T-helper 2 cell treated with Interferon-gamma antibody and Interleukin-4, amounts not matched to agents 100 ng/mL and 5 ng/mL, for 36 hours (primary cell): ENCODE data around the gene TBC1D17. TPM values are rescaled to one million over a fixed set of nuclear protein-coding genes. Genes with fewer than 3 reads are reported as not detected.

Source experiments
- intact Hi-C: fragments of 100-400 bp; cut with micrococcal nuclease; formaldehyde crosslinking; loops from one replicate; pipeline ENCODE4 v1.15.1; 2023
- total RNA-seq: library from RNA; stranded (reverse); gene quantifications from 2 replicates; pipeline ENCODE4 v1.2.3, GENCODE V29; 2022

TBC1D17 gene
- total RNA-seq, 1 donor from 2014 or later, result 22.9 TPM

DNA sequence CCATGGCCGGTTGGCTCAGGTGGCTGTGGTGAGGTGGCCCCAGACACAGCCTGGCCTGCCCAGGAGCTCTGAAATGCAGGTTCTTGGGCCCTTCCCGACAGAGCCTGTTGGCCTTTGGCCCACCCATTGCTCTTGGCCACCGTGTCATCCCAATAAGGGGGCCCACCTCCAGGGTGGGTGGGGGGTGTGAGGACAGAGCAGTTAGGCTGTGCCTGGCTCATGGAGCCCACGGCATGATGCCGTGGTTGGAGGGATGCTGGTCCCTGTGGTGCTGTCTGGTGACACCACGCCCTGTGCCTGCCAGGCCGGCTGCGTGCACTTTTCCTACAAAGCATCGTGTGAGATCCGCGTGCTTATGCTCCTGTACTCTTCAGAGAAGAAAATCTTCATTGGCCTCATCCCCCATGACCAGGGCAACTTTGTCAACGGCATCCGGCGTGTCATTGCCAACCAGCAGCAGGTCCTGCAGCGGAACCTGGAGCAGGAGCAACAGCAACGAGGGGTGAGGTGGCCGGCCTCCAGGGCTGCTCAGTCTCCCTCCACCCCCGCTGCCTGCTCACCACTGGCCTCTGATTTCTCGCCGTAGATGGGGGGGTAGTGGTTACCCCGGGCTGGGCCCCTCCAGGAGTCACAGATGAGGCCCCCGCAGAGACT is 17.7 kb upstream of the TBC1D17 start:
- intact Hi-C loops, result no loop called here

DNA sequence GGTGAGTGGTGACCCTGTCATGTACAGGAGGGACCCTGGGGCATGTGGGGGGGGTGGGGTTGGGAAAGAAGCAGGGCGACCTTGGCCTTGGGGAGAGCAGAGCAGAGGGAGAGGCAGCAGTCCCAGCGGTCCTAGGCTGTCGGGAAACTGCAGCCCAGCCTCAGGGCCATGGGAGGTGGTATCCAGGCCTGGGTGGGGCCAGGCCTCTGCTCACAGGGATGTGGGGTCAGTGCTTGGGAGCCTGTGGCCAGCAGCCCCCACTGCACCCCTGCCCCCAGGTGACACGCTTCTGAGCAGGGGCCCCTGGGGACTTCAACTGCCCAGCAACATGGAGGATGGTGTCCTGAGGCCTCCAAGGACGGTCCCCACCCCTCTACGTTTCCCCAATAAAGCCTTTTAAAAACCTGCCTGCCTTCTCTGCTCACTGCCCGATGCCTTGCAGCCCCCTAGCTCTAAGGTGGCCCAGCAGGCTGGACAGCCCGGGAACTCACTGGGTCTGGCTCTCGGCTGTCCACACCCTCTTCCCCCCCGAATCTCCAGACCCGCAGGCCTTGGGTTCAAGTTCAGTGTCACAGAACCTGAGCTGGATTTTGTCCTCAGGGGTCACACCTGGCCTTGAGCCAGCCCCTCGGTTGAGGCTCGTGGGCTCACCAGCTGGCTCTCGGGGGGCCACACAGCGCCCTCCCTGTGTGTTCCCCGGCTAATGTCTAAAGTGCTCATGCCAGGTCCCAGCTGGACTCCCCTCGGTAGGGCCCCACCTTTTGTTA is 17.0 kb upstream of the TBC1D17 start:
- intact Hi-C loops, result no loop called here

DNA sequence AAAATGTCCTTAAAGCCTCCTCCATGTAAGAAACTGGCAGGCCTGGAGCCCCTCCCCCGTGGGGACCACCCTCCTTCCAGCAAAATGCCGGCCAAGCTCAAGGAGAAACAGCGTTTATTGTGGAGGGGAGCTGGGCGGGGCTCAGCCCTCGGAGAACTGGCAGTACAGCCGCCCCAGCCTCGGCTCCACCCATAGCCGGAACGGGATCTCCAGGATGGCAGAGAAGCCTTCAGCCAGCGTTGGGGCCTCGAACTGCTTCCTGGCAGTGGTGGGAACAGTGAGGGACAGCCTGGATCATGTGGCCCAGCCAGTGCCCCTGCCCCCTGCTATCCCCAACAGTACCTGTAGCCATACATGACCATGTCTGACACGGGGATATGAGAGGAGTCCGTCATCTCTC is 16.4 kb upstream of the TBC1D17 start:
- intact Hi-C loops, result no loop called here

DNA sequence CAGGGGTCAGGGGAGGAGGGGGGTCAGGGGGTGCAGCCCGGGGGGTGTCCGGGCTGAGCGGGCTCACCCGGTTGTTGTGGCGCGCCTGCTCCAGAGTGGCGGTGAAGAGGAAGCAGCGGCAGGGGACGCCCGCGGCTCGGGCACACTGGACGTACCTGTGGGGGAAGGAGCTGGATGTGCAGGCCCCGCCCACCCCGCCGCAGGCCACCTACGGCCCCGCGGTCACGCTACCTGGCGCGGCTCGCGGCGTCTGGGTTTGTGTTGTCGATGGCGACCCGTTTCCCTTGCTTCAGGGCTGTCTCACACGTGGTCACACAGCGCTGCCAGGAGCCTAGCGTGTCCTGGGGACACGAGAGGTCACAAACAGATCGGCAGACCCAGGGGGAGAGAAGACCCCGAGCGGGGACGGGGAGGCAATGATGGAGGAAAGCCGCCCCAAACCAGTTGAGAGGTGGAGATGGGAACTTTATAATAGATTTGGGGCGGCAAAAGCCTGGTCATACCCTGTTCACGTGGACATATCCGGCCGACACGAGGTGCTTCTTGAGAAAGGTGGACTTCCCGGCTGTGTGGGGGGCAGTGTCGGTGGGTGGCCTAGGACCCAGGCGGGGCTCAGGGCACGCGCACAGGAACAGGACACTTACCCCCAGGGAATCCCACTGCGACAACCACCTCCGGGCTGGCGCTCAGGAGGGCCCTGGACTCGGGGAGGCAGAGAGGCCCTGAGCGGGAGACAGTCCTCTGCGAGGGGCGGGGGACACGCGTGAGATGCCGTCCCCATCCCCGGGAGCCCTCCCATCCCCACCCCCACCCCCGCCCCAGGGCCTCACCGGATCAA is 15.7 kb upstream of the TBC1D17 start:
- intact Hi-C loops, result no loop called here

DNA sequence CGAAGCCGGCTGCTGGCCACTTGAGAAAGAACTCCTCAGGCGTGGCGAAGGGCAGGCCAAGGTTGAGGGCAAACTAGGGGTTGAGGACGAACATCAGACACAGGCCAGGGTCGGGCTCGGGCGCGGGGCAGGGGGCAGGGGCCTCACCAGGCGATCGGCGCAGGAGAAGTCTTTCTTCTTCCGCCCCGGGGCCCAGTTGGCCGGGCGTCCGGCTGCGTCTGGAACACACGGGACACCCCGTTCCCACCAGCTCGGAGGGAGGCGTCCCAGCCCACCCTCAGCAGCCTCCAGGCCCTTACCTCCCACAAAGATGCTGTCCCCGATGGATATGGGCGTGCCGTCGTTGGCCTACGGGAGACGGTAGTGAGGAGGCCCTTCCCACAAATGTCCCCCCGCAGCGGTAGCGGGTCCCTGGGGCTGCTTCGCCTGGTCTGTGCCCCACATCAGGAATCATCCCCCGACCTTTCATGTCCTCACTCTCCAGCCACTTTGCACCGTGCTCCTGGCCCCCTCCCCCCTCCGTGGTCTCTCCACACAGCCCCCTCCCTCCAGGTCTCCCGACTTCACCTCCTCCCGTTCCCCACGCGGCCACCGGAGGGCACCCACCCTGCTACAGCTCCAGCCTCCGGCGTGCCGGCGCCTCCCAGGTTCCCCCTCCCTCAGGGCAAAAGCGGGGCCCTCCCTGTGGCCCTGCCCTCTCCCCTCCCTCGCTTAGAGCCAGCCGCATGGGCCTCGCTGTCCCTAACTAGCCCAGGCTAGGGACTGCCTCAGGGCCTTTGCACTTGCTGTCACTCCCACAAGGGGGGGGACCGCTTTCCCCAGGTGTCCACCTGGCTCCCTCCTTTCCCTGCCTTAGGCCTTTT is 14.9 kb upstream of the TBC1D17 start:
- intact Hi-C loops, result no loop called here

DNA sequence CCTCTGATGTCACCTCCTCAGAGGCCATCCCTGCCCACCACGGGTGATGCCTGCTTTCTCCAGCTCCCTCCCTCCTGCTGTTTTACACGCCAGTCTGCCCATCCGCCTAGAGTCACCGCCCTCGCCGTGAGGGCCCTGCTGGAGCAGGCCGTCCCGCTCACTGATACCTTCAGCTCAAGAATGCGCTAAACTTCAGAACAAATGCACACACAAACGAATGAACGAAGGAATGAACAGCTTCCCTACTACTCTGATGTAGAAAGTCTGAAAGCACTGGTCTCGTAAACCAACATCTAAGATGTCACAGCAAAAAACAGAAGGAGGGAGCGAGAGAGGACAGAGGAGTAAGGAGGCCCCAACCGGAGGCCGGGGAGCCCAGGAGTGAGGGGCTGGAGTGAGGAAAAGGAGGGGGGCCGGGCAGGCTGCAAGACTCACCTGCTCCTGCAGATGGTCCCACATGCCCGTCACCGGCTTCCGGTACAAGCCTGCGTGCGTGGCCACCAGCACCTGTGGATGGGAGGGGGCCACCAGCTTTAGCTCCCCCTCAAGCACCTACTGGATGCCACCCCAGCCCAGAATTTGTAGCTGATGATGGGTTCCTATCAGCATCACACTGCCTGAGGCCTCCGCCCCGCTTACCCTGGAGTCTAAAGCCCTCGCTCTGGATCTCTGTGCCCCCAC is 14.1 kb upstream of the TBC1D17 start:
- intact Hi-C loops, result no loop called here

DNA sequence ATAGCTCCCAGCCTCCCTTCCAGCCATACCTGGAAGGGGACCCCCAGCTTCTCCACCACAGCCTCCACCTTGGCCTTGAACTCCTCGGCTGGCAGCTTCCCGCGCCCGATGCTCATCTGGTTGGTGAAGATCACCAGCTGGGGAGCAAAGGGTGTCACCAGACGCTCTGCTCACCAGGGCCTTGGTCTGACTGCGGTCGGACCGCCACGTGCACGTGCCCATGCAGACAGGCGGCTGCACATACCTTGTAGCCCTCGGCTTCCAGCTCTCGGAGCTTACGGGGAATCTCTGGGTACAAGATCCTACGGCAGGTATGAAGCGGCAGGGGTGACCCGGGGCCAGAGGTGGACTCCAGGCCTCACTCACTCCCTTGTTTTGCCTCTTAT is 13.6 kb upstream of the TBC1D17 start:
- intact Hi-C loops, result no loop called here

DNA sequence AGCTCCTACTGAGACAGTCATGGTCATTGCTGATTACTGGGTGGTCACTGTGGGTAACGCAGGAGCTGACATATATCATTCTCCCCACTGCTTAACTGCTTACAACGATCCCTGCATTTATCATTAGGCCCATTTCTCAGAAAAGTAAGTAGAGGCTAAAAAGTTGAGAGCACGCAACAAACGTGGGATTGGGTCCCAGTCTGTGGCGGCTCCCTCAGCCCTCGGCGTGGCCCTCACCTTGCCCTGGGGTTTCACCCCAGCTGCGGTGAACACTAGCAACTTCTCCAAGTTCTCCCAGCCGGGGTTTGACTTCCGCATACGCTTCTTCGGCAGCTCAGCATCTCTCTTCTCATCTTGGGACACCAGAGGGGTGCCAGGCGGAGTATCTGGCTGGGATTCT is 12.6 kb upstream of the TBC1D17 start:
- intact Hi-C loops, result no loop called here

DNA sequence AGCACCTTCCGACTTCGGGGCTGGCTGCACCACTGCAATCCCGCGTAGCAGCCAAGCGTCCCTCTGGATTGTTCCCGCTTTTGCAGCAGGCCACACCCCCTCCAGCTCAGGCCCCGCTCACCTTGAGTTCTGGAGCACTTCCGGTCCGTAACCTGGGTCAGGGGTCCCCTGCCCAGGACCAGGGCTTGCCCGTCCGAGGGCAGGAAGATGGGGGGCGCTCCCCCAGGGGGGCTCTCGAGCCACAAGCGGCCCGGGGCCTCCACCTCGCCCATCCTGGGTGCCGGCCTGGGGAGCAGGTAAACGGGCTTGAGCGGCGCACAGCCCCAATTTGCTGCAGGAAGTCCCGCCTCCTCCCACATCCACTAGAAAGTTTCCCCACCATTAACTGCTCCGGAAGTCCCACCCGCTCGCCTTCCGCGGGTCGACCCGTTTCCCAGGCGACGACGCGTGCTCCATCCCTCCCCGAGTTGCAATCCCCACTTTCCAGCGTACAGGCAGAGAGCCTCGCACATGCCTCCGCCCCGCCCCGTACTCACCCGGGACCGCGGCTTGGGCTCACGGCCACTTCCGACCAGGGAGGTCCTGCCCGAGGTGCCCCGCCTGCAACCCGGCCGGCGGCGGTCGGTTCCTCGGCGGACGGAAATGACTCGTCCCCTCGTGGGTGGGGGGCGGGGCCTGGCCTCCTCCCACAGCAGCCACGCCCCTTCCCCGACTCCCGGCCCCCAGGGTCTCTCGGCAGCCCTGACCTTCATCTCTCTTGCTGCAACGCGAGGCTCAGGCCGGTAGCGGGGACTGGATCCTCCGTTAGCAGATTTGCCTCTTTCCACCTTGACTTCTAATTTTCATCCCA is 10.3 kb upstream of the TBC1D17 start, which contains the start of gene PNKP:
Gene PNKP (minus strand): TSS at position 644 of the 850 bp plus-strand sequence. CDS start 372 bp downstream, at position 272.
- intact Hi-C loops, result loop anchor here (1.0 to 2.0 kb wide), 3 partner anchors 17 to 101 kb away; partner anchors contain the start of gene MED25

DNA sequence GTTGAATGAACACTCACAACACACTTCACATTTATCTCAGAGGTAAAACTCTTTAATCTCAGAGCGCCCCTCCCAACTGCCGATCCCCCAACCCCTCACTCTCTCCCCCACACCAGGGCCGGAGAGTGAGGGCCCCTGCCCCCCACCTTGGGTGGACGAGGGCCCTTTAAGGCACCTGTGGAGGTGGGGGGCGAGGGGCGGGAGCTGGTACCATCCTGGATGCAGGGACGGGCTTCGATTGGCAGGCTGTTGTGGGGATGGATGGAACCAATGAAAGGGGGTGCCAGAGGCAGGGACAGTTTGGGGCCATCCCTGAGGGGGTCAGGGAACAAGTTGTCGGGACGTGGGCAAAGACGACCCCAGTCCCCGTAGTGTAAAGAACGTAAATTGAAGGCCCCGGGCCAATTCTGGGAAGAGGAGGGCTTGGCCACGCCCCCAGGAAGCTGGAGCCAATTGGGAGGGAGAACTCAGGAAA is 8.5 kb upstream of the TBC1D17 start:
- intact Hi-C loops, result loop anchor here (1.0 kb wide), 1 partner anchor 8 kb away; the partner anchor contains the start of genes AKT1S1 and TBC1D17

DNA sequence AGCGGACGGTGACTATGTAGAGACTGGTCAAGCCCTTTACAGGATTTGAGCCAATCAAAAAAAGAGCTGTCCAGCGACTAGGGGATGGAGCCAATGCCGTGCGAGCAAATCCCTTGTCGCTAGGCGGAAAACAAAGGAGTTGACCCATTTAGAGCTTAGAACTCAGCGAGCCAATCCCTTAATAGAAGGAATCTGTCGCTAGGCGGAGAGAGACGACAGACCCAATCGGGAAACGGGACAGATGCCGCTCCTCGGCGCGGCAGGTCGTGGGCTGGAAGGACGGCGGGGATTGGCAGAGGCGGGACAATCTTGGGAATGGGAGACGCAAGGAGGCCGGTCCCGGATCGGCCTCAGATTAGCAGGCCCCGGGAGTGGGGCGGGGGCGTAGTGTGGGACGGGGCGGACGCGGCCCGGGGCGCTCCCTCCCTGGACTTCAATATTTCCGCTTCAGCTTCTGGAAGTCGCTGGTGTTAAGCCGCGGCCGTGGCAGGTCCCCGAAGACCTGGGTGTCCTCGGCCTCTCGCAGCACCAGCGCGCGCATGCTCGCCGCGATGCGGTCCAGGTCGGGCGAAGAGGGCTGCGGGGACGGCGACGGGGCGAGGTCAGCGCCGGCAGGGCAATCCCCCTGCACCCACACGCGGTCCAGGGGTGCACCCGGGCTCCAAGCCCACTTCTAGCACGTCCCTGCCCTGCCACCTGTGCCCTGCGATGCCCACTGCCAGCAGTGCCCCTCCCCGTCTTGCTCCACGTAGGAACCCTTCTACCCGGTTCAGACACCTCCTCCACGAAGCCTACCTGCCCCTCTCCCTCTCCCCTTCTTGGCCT is 7.8 kb upstream of the TBC1D17 start:
- intact Hi-C loops, result loop anchor here (1.0 kb wide), 1 partner anchor 8 kb away; the partner anchor contains the start of genes AKT1S1 and TBC1D17

DNA sequence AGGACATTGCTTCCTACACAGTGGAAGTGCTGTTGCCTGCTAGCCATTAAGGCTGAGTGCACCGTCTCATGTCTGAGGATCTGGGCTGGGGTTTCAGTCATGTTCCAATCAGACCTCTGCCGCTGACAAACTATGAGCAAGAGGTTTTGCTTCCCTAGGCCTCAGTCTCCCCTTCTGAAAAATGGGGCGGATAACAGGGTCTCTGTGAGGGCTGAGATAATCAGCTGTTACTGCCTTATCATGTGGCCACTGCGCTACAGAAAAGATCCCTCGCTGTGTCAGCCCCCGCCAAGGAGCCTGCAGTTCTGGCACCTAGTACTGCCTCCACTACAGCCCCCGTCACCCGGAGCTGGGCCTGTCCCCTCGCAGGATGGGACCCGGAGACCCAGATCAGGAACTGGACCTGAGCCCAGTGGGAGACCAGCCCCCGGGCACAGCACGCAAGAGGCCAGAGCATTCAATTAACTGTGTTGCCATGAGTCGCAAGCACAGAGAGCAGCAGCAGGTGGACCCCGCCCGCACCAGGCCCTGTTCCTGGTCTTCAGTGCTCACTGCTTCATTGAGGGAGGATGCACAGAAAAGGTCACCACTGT is 7.1 kb upstream of the TBC1D17 start:
- intact Hi-C loops, result no loop called here

DNA sequence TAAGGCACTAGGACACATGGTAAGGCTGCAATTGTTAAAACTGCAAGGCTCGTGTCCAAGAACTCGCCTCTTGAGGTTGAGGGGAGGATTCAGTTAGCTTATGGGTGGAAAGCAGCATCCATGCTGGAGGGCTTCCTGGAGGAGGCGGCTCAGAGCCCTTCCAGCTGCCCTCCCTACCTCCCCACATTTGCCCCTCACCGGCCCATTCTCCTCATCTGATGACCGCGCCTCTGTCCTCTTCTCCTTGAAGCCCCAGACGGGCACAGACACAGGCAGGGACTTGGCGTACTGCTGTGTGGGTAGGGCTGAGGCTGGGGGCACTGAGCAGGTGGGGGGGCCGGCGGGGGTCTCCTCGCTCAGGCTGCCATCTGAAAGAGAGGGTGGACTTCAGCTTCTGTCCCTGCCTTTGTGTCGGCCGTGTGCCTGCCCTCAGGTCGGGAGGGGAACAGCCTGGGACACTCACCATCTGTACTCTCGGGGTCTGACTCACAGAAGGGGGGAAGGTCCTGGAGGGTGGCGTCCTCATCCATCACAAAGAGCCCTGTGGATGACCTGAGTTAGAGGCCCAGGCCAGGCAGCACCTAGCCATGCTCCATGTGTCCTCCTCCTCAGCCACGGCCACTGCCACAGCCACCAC is 6.0 kb upstream of the TBC1D17 start:
- intact Hi-C loops, result no loop called here

DNA sequence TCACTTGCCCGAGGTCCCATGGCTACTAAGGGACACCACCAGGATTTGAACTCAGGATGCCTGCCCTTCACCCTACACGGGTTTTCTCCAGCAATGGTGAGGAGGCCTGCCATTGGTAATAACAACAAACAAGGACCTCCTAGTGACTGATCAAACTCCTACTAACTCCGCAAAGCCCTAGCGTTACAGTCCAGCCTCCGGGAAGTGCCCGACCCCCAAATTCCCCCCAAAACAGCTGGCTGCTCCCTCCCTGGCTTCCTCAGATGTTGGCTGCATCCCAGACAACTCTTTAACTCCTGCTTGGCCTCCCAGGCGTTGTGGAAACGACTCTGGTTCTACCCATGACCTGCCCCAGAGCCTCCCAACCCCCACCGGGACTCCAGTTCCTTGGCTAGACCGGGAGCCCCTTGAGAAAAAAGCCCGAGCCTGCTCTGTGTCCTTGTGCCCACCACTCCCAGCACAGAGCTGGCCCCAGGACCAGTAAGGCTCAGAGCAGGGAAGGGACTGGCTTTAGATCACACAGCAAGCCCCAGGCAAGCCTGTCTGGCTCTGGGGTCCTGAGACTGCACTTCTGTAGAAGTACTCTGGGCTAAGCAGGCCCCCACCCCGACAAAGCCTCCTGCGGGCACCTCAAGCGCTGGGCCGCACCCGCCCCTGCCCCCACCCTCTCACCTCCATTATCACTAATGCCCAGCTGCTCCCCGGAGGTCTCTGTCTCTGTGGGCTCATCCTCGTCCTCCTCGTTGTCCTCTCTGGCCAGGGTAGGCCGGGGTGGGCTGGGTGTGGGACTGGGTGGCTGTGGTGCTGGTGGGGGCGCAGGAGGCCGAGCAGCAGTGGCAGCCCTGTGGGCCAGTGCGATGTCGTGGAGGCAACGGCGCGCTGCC is 5.0 kb upstream of the TBC1D17 start:
- intact Hi-C loops, result no loop called here

DNA sequence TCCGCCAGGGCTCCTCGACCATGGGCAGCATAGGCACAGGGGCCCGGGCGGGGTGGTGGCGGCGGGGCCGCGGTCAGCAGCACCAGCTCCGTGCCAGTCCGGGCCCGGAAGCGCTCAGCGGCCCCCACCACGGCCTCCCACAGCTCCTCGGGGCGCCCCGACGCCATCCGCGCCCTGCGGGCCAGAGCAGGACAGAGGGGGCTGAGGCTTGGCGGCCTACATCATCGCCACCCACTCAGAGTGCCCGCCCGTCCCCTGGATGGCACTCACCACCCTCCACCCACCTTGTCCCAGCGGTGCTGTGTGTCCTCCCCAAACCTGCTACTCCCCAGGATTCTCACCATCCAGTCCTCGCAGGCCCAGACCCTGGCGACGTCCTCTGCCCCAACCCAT is 4.4 kb upstream of the TBC1D17 start:
- intact Hi-C loops, result no loop called here

DNA sequence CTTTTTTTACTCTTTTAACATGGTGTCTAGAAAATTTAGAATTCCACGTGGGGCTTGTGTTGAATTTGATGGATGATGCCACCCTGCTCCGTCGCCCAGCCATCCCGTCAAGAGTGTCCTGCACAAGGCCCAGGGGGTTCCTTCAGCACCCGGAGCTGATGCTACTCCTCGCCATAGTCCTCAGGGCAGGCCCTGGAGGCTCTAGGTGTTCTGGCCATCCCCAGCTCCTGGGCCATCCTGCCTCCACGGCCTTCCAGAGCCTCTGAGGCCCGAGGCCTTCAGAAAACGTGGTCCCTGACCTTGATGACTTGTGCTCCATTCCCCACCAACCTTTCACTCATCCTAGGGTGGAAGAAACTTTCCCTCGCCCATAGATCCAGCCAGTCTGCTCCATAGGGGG is 3.7 kb upstream of the TBC1D17 start:
- intact Hi-C loops, result no loop called here
